ENCODE measurements around the gene PEX11A. TPM values are rescaled to one million over a fixed set of nuclear protein-coding genes. Genes with fewer than 3 reads are reported as not detected.
"Not testable (repeated sequence)": the region's sequence is repeated elsewhere in the genome, so short reads cannot be mapped to it uniquely, and the experiment has no call there.

The PEX11A gene
- total and polyA plus RNA-seq, 2 donors (not counting 3 experiments of a cell fraction or from before 2014, with no cell fraction given): 3.2 to 4.4 TPM

- Histone ChIP-seq H3K9me1 (replicated peaks; ENCODE audit: control insufficient read depth, extremely low read depth, insufficient read depth, low read length) (no peaks in the 10 kb centered on the region), H3K27me3 (ENCODE audit: control insufficient read depth in 2 of 2, insufficient read depth in 2 of 2, low read length in 2 of 2) (peaks cover 7 to 13% of the 10 kb centered on the region in 2 experiments), H2AFZ (ENCODE audit: low read depth, low read length) (no peak overlapping the region), H3K9ac (replicated peaks; ENCODE audit: extremely low read depth, insufficient read depth, low read length) (no peak overlapping the region), H3K79me2 (ENCODE audit: control insufficient read depth, insufficient read depth, low read length) (no peaks in the 10 kb centered on the region), H3K9me3 (replicated peaks; ENCODE audit: control insufficient read depth, insufficient read depth, low read length) (no peaks in the 10 kb centered on the region), H3K36me3 (ENCODE audit: control insufficient read depth in 2 of 2, extremely low read depth in 1 of 2, insufficient read depth in 2 of 2, low read length in 2 of 2) (no peaks in the 10 kb centered on the region), H3K4me2 (ENCODE audit: insufficient read depth, low read length) (no peak overlapping the region), H3K4me1 (ENCODE audit: control insufficient read depth, extremely low read depth, insufficient read depth, low read length) (peaks cover 2% of the 10 kb centered on the region), H3K27ac (ENCODE audit: insufficient read depth, low read depth, low read length) (no peak overlapping the region), H4K20me1 (replicated peaks; ENCODE audit: control insufficient read depth, extremely low read depth, insufficient read depth, low read length) (no peaks in the 10 kb centered on the region), H3K4me3 (replicated peaks in 1 of 3; ENCODE audit: insufficient read depth in 1 of 3, low read depth in 1 of 3, low read length in 3 of 3) (no peak overlapping the region)
- dilution Hi-C loops (cut with MboI; ENCODE audit: extremely low pct_ligation_motif_present, low sequenced_read_pairs): no loop called here
- BruUV-seq (replicated peaks): no TSS peak
- TF ChIP-seq MAX (IDR thresholded peaks at IDR 0.05; ENCODE audit: insufficient read depth, insufficient read length): no peak
- TF ChIP-seq JUN (IDR thresholded peaks at IDR 0.05; ENCODE audit: borderline replicate concordance, insufficient read depth, insufficient read length, low read depth): no peak
- TF ChIP-seq, protein P1, sequence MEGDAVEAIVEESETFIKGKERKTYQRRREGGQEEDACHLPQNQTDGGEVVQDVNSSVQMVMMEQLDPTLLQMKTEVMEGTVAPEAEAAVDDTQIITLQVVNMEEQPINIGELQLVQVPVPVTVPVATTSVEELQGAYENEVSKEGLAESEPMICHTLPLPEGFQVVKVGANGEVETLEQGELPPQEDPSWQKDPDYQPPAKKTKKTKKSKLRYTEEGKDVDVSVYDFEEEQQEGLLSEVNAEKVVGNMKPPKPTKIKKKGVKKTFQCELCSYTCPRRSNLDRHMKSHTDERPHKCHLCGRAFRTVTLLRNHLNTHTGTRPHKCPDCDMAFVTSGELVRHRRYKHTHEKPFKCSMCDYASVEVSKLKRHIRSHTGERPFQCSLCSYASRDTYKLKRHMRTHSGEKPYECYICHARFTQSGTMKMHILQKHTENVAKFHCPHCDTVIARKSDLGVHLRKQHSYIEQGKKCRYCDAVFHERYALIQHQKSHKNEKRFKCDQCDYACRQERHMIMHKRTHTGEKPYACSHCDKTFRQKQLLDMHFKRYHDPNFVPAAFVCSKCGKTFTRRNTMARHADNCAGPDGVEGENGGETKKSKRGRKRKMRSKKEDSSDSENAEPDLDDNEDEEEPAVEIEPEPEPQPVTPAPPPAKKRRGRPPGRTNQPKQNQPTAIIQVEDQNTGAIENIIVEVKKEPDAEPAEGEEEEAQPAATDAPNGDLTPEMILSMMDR (IDR thresholded peaks at IDR 0.05; ENCODE audit: extremely low read depth in 1 of 2, insufficient read depth in 1 of 2, low read depth in 1 of 2, low read length in 2 of 2): no peak
- TF ChIP-seq FOS (IDR thresholded peaks at IDR 0.05; ENCODE audit: borderline replicate concordance, insufficient read depth, low read length): no peak
- no peak for TF ChIP-seq POLR2AphosphoS5 (IDR thresholded peaks at IDR 0.05; ENCODE audit: insufficient read depth, low read depth, low read length)
- POLR2A ChIA-PET: no interaction called here
- intact Hi-C loops (cut with micrococcal nuclease): no loop called here
- DNase-seq (ENCODE audit: low read depth, low spot score) (no peak), FAIRE-seq (no peak)
- CTCF ChIA-PET: interaction anchor here (0.6 kb wide), 1 partner anchor 47 kb away, joined by 3 read pairs; no protein-coding TSS in a partner anchor
These were observed 2.5 kb upstream of the PEX11A start for GRCh38 chr15:89693091-89693490.

- H2AFZ ChIP-seq (ENCODE audit: low read depth, low read length): peak overlapping the region; percentile 100
- H3K36me3 ChIP-seq (ENCODE audit: control insufficient read depth in 2 of 2, extremely low read depth in 1 of 2, insufficient read depth in 2 of 2, low read length in 2 of 2); H3K27ac ChIP-seq (ENCODE audit: insufficient read depth, low read depth, low read length); H3K9me3 ChIP-seq (replicated peaks; ENCODE audit: control insufficient read depth, insufficient read depth, low read length); H3K27me3 ChIP-seq (ENCODE audit: control insufficient read depth in 2 of 2, insufficient read depth in 2 of 2, low read length in 2 of 2); H3K9ac ChIP-seq (replicated peaks; ENCODE audit: extremely low read depth, insufficient read depth, low read length); H3K9me1 ChIP-seq (replicated peaks; ENCODE audit: control insufficient read depth, extremely low read depth, insufficient read depth, low read length); H4K20me1 ChIP-seq (replicated peaks; ENCODE audit: control insufficient read depth, extremely low read depth, insufficient read depth, low read length); H3K79me2 ChIP-seq (ENCODE audit: control insufficient read depth, insufficient read depth, low read length); H3K4me1 ChIP-seq (ENCODE audit: control insufficient read depth, extremely low read depth, insufficient read depth, low read length); dilution Hi-C loops (cut with MboI; ENCODE audit: extremely low pct_ligation_motif_present, low sequenced_read_pairs); FAIRE-seq; intact Hi-C loops (cut with micrococcal nuclease); DNase-seq (ENCODE audit: low read depth, low spot score); POLR2A ChIA-PET; BruUV-seq (replicated peaks): not testable (repeated sequence)
- H3K4me2 ChIP-seq (ENCODE audit: insufficient read depth, low read length): peak overlapping the region; percentile 40
- peak overlapping the region; percentile 67 to 89 (median 73) for H3K4me3 ChIP-seq (replicated peaks in 1 of 3; ENCODE audit: insufficient read depth in 1 of 3, low read depth in 1 of 3, low read length in 3 of 3)
- CTCF ChIA-PET: interaction anchor here (0.9 kb wide), 1 partner anchor 14 kb away, joined by 3 read pairs; no protein-coding TSS in a partner anchor
These were observed 651 bp downstream of the PEX11A start for GRCh38 chr15:89689930-89690275.
